Fibroblast of villous mesenchyme (primary cell): Measurements from ENCODE around the gene PRRT3. TPM values are rescaled to one million over a fixed set of nuclear protein-coding genes. Genes with fewer than 3 reads are reported as not detected.

Experiments
- DNase-seq: peaks from one replicate; pipeline ENCODE4 v3.0.0-alpha.2; 2010; ENCODE audit warnings: low read depth
- H3K4me3 ChIP-seq: 2 replicates; pipeline ENCODE4 v1.5.1; 2011; ENCODE audit warnings: low read depth, mild to moderate bottlenecking, low read length
- CTCF ChIP-seq: IDR thresholded peaks from 2 replicates; pipeline ENCODE4 v1.5.1; 2012; ENCODE audit warnings: low read depth, mild to moderate bottlenecking, low read length; ENCODE audit not compliant: insufficient read depth
- total RNA-seq: library from RNA; depleted of rRNA; stranded (reverse); fragments of >200 nt; gene quantifications from 2 replicates; pipeline ENCODE4 v1.2.3, GENCODE V29; 2012

Gene PRRT3
- total RNA-seq, 1 donor: 3.5 TPM

GRCh38 chr3:9955611-9956352 is 3.6 kb upstream of the PRRT3 start:
- no peak overlapping the region for H3K4me3 ChIP-seq
- TF ChIP-seq CTCF: no peak
- no peak for DNase-seq

GRCh38 chr3:9955067-9955502 is 2.9 kb upstream of the PRRT3 start:
- DNase-seq: peak; percentile 58
- no peak for TF ChIP-seq CTCF
- H3K4me3 ChIP-seq: no peak overlapping the region

- H3K4me3 ChIP-seq: peak overlapping the region; percentile 60
- no peak for DNase-seq
- no peak for TF ChIP-seq CTCF
Observed at GRCh38 chr3:9951598-9951961, 628 bp downstream of the PRRT3 start.

GRCh38 chr3:9951126-9951525 is 1.1 kb downstream of the PRRT3 start:
- no peak for DNase-seq
- no peak for TF ChIP-seq CTCF
- H3K4me3 ChIP-seq: no peak overlapping the region

GRCh38 chr3:9949626-9950025 is 2.6 kb downstream of the PRRT3 start:
- no peak overlapping the region for H3K4me3 ChIP-seq
- no peak for DNase-seq
- TF ChIP-seq CTCF: no peak

- no peak overlapping the region for H3K4me3 ChIP-seq
- TF ChIP-seq CTCF: no peak
- no peak for DNase-seq
Observed at GRCh38 chr3:9949115-9949514, 3.1 kb downstream of the PRRT3 start.

GRCh38 chr3:9948586-9948985 is 3.6 kb downstream of the PRRT3 start:
- no peak for TF ChIP-seq CTCF
- no peak overlapping the region for H3K4me3 ChIP-seq
- no peak for DNase-seq
